CD8-positive, alpha-beta memory T cell (primary cell): ENCODE data around the gene VAMP5. TPM values are rescaled to one million over a fixed set of nuclear protein-coding genes. Genes with fewer than 3 reads are reported as not detected.
"Not testable (repeated sequence)": the region's sequence is repeated elsewhere in the genome, so short reads cannot be mapped to it uniquely, and the experiment has no call there.

Experiments used
- CTCF ChIA-PET: fragments of 350-600 bp; sonication (Branson Sonifier 250); formaldehyde crosslinking; loops from one replicate; lab custom pipeline; 2021; ENCODE audit warnings: antibody characterized with exemption; lab: Charles Lee
- POLR2A ChIA-PET: fragments of 350-600 bp; sonication (Branson Sonifier 250); formaldehyde crosslinking; loops from one replicate; lab custom pipeline; 2021; ENCODE audit warnings: antibody characterized with exemption; lab: Charles Lee
- DNase-seq, 5 donors: peaks; one replicate each; pipeline versions ENCODE4 v3.0.0 to v3.0.0-alpha.2; 2020 to 2022; ENCODE audit warnings: mixed read lengths in 1 of 5
- H3K27ac ChIP-seq: one replicate; pipeline ENCODE4 v1.7.0; 2013; ENCODE audit warnings: low read depth, mild to moderate bottlenecking, low read length, moderate library complexity
- H3K27me3 ChIP-seq: 2 replicates; pipeline ENCODE4 v1.7.0; 2013; ENCODE audit warnings: low read length, mild to moderate bottlenecking; ENCODE audit not compliant: insufficient read depth, poor library complexity, severe bottlenecking
- H3K36me3 ChIP-seq: 2 replicates; pipeline ENCODE4 v1.7.0; 2013; ENCODE audit warnings: mild to moderate bottlenecking, low read length, moderate library complexity; ENCODE audit not compliant: insufficient read depth
- H3K4me1 ChIP-seq: 2 replicates; pipeline ENCODE4 v1.7.0; 2013; ENCODE audit warnings: mild to moderate bottlenecking, low read length, moderate library complexity; ENCODE audit not compliant: insufficient read depth
- H3K4me3 ChIP-seq: 2 replicates; pipeline ENCODE4 v1.7.0; 2013; ENCODE audit warnings: mild to moderate bottlenecking, low read length
- H3K9me3 ChIP-seq: 2 replicates; pipeline ENCODE4 v1.7.0; 2013; ENCODE audit warnings: mild to moderate bottlenecking, low read length
- H3K27ac Mint-ChIP-seq, 8 donors: one replicate each; pipeline ENCODE4 v1.8.0; 2020 to 2021; ENCODE audit warnings: mixed read lengths in 8 of 8, mild to moderate bottlenecking in 6 of 8, inconsistent platforms in 3 of 8, moderate library complexity in 3 of 8
- H3K27me3 Mint-ChIP-seq, 2 donors: one replicate each; pipeline ENCODE4 v1.8.0; 2020 to 2021; ENCODE audit warnings: mixed read lengths in 2 of 2, mild to moderate bottlenecking in 1 of 2, moderate library complexity in 1 of 2
- H3K36me3 Mint-ChIP-seq, 3 donors: one replicate each; pipeline ENCODE4 v1.8.0; 2020 to 2021; ENCODE audit warnings: mixed read lengths in 3 of 3, inconsistent platforms in 1 of 3, mild to moderate bottlenecking in 1 of 3
- H3K4me1 Mint-ChIP-seq, 3 donors: one replicate each; pipeline ENCODE4 v1.8.0; 2020 to 2021; ENCODE audit warnings: mixed read lengths in 3 of 3, inconsistent platforms in 1 of 3, mild to moderate bottlenecking in 1 of 3
- H3K4me3 Mint-ChIP-seq, 7 donors: one replicate each; pipeline ENCODE4 v1.8.0; 2020 to 2021; ENCODE audit warnings: mixed read lengths in 7 of 7, mild to moderate bottlenecking in 6 of 7, moderate library complexity in 4 of 7, inconsistent platforms in 2 of 7
- H3K9me3 Mint-ChIP-seq, 5 donors: one replicate each; pipeline ENCODE4 v1.8.0; 2020 to 2022; ENCODE audit warnings: mixed read lengths in 5 of 5, mild to moderate bottlenecking in 3 of 5, moderate library complexity in 2 of 5, inconsistent platforms in 1 of 5
- polyA plus RNA-seq: library from polyadenylated mRNA; unstranded; fragments of 300-500 nt; fragmentation: Illumina TruSeq; gene quantifications from one replicate; pipeline ENCODE4 v1.2.3, GENCODE V29; 2021
- total RNA-seq, 2 experiments: library from RNA; stranded (reverse); gene quantifications; one replicate each; pipeline ENCODE4 v1.2.3, GENCODE V29; 2021

The VAMP5 gene
- total and polyA plus RNA-seq, 3 experiments from 2014 or later = 26.4 to 151 (median 28.0) TPM

GRCh38 chr2:85604133-85604444, 19.9 kb downstream of the VAMP5 start:
- H3K9me3 ChIP-seq, H3K27ac ChIP-seq, H3K9me3 Mint-ChIP-seq, DNase-seq, H3K4me3 ChIP-seq, H3K27me3 ChIP-seq, H3K27me3 Mint-ChIP-seq: not testable (repeated sequence)
- peaks cover 16% of the 10 kb centered on the region for H3K36me3 ChIP-seq
- peak overlapping the region in 5 of 7 donors; percentile 43 to 91 (median 87) for H3K4me3 Mint-ChIP-seq
- H3K4me1 Mint-ChIP-seq = peaks cover 27 to 73% (median 51%) of the 10 kb centered on the region in 3 donors
- peaks cover 0 to 40% (median 8%) of the 10 kb centered on the region in 3 donors for H3K36me3 Mint-ChIP-seq
- POLR2A ChIA-PET = interaction anchor here (0.5 to 2.6 kb wide), 4 partner anchors 8 to 27 kb away, joined by 4 to 11 read pairs (median 9); partner anchors contain the start of genes C2orf68, RNF181 and VAMP8
- CTCF ChIA-PET = interaction anchor here (1.1 to 1.6 kb wide), 3 partner anchors 10 to 52 kb away, joined by 3 to 4 read pairs (median 4); no protein-coding TSS in a partner anchor
- peak overlapping the region in 2 of 8 donors; percentile 26 to 77 for H3K27ac Mint-ChIP-seq
- H3K4me1 ChIP-seq = peaks cover 24% of the 10 kb centered on the region

GRCh38 chr2:85604568-85605339, 20.5 kb downstream of the VAMP5 start:
- H3K4me3 Mint-ChIP-seq = peak overlapping the region in 3 of 7 donors; percentile 15 to 57 (median 28)
- Histone ChIP-seq H3K9me3 (no peaks in the 10 kb centered on the region), H3K27ac (no peak overlapping the region), H3K27me3 (no peaks in the 10 kb centered on the region), H3K4me1 (peaks cover 24% of the 10 kb centered on the region), H3K4me3 (no peak overlapping the region), H3K36me3 (peaks cover 18% of the 10 kb centered on the region)
- peaks cover 30 to 71% (median 56%) of the 10 kb centered on the region in 3 donors for H3K4me1 Mint-ChIP-seq
- H3K9me3 Mint-ChIP-seq = no peaks in the 10 kb centered on the region
- ChIA-PET POLR2A (interaction anchor here (0.5 to 2.6 kb wide), 3 partner anchors 10 to 27 kb away, joined by 3 to 10 read pairs (median 8); partner anchors contain the start of genes RNF181 and VAMP8), CTCF (interaction anchor here (1.1 to 2.8 kb wide), 5 partner anchors 10 to 53 kb away, joined by 3 to 8 read pairs (median 4); partner anchors contain the start of gene RNF181)
- DNase-seq = no peak
- H3K27ac Mint-ChIP-seq = peak overlapping the region in 3 of 8 donors; percentile 3 to 50 (median 39)
- H3K27me3 Mint-ChIP-seq = no peaks in the 10 kb centered on the region
- peaks cover 0 to 42% (median 9%) of the 10 kb centered on the region in 3 donors for H3K36me3 Mint-ChIP-seq

- peaks cover 30% of the 10 kb centered on the region for H3K4me1 ChIP-seq
- CTCF ChIA-PET = interaction anchor here (1.1 to 2.8 kb wide), 5 partner anchors 11 to 54 kb away, joined by 3 to 8 read pairs (median 4); partner anchors contain the start of gene RNF181
- H3K4me3 ChIP-seq = no peak overlapping the region
- Mint-ChIP-seq H3K27me3 (no peaks in the 10 kb centered on the region), H3K9me3 (no peaks in the 10 kb centered on the region), H3K27ac (peak overlapping the region in 4 of 8 donors; percentile 3 to 95 (median 54)), H3K36me3 (peaks cover 0 to 47% (median 9%) of the 10 kb centered on the region in 3 donors), H3K4me1 (peaks cover 35 to 75% (median 62%) of the 10 kb centered on the region in 3 donors), H3K4me3 (peak overlapping the region in 3 of 7 donors; percentile 15 to 28 (median 21))
- POLR2A ChIA-PET = interaction anchor here (0.7 to 2.6 kb wide), 2 partner anchors 10 to 23 kb away, joined by 3 to 10 read pairs; partner anchors contain the start of gene RNF181
- peaks cover 18% of the 10 kb centered on the region for H3K36me3 ChIP-seq
- DNase-seq = no peak
- no peak overlapping the region for H3K27ac ChIP-seq
- no peaks in the 10 kb centered on the region for H3K27me3 ChIP-seq
- H3K9me3 ChIP-seq = no peaks in the 10 kb centered on the region
These were observed 21.3 kb downstream of the VAMP5 start for GRCh38 chr2:85605406-85606115.

GRCh38 chr2:85606116-85606455, 21.9 kb downstream of the VAMP5 start:
- Histone ChIP-seq H3K27me3 (no peaks in the 10 kb centered on the region), H3K36me3 (peaks cover 18% of the 10 kb centered on the region), H3K4me3 (no peak overlapping the region), H3K27ac (no peak overlapping the region), H3K9me3 (no peaks in the 10 kb centered on the region), H3K4me1 (peaks cover 33% of the 10 kb centered on the region)
- DNase-seq = no peak
- Mint-ChIP-seq H3K4me1 (peaks cover 35 to 71% (median 63%) of the 10 kb centered on the region in 3 donors), H3K27ac (peak overlapping the region in 5 of 8 donors; percentile 3 to 95 (median 36)), H3K36me3 (peaks cover 0 to 47% (median 9%) of the 10 kb centered on the region in 3 donors), H3K4me3 (peak overlapping the region in 1 of 7 donors; percentile 48), H3K27me3 (no peaks in the 10 kb centered on the region), H3K9me3 (no peaks in the 10 kb centered on the region)
- CTCF ChIA-PET = interaction anchor here (1.4 to 2.8 kb wide), 2 partner anchors 11 to 16 kb away, joined by 4 to 8 read pairs; partner anchors contain the start of gene RNF181
- POLR2A ChIA-PET = interaction anchor here (0.5 to 2.6 kb wide), 2 partner anchors 11 to 22 kb away, joined by 4 to 10 read pairs; partner anchors contain the start of gene RNF181

GRCh38 chr2:85607268-85608215, 23.3 kb downstream of the VAMP5 start:
- peak overlapping the region in 4 of 8 donors; percentile 54 to 72 (median 66) for H3K27ac Mint-ChIP-seq
- ChIA-PET POLR2A (interaction anchor here (0.5 kb wide), 1 partner anchor 193 kb away, joined by 3 read pairs; no protein-coding TSS in a partner anchor), CTCF (interaction anchor here (0.6 to 2.8 kb wide), 4 partner anchors 13 to 31 kb away, joined by 3 to 8 read pairs (median 4); partner anchors contain the start of gene RNF181)

GRCh38 chr2:85611217-85611704, 27.0 kb downstream of the VAMP5 start:
- peaks cover 21% of the 10 kb centered on the region for H3K4me1 ChIP-seq
- POLR2A ChIA-PET = interaction anchor here (1.1 to 1.6 kb wide), 5 partner anchors 8 to 495 kb away, joined by 4 to 21 read pairs (median 5); partner anchors contain the start of genes POLR1A, PTCD3, RNF181 and TGOLN2
- peak overlapping the region; percentile 68 for H3K27ac ChIP-seq
- Mint-ChIP-seq H3K27ac (peak overlapping the region; percentile 79 to 98 (median 92)), H3K36me3 (peaks cover 0 to 44% (median 7%) of the 10 kb centered on the region in 3 donors), H3K9me3 (no peaks in the 10 kb centered on the region), H3K4me1 (peaks cover 23 to 50% (median 46%) of the 10 kb centered on the region in 3 donors), H3K4me3 (peak overlapping the region; percentile 90 to 99 (median 96)), H3K27me3 (peaks cover 0 to 4% of the 10 kb centered on the region in 2 donors)
- H3K27me3 ChIP-seq = no peaks in the 10 kb centered on the region
- CTCF ChIA-PET = interaction anchor here (0.9 to 1.2 kb wide), 2 partner anchors 59 to 74 kb away, joined by 3 to 5 read pairs; no protein-coding TSS in a partner anchor
- peaks cover 18% of the 10 kb centered on the region for H3K36me3 ChIP-seq
- peak overlapping the region; percentile 91 for H3K4me3 ChIP-seq
- no peaks in the 10 kb centered on the region for H3K9me3 ChIP-seq
- no peak for DNase-seq

More at GRCh38 chr2:85607268-85608215, 23.3 kb downstream of the VAMP5 start:
- no peak for DNase-seq
- no peaks in the 10 kb centered on the region for H3K27me3 ChIP-seq
- Mint-ChIP-seq H3K36me3 (peaks cover 0 to 54% (median 9%) of the 10 kb centered on the region in 3 donors), H3K9me3 (no peaks in the 10 kb centered on the region), H3K4me3 (peak overlapping the region in 3 of 7 donors; percentile 27 to 81 (median 45)), H3K27me3 (peaks cover 0 to under 1% of the 10 kb centered on the region in 2 donors), H3K4me1 (peaks cover 35 to 72% (median 68%) of the 10 kb centered on the region in 3 donors)
- no peak overlapping the region for H3K4me3 ChIP-seq
- H3K4me1 ChIP-seq = peaks cover 29% of the 10 kb centered on the region
- peaks cover 18% of the 10 kb centered on the region for H3K36me3 ChIP-seq
- H3K9me3 ChIP-seq = no peaks in the 10 kb centered on the region
- no peak overlapping the region for H3K27ac ChIP-seq
